ENCODE measurements around the gene EPC2.

EPC2 gene

DNA sequence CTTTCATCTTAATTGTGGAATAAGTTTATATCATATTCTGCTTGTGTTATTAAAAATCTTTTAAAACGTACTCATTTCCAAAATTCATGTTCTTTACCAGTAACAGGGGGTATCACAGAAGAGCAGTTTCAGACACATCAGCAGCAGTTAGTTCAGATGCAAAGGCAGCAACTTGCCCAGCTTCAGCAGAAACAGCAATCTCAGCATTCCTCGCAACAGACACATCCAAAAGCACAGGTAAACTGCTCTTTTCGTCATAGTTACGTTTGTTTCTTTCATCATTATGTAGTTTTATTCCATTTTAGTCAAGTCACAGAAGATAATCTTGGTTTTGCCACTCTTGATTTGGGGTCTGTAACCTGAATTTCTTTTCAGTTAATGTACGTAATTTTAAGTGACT lies 137.0 kb downstream of the EPC2 start:
- no peak for TF ChIP-seq FOXP2 (optimal IDR thresholded peaks at IDR 0.05; ENCODE audit: borderline replicate concordance, extremely low read depth, extremely low read length, insufficient read depth)
- TF ChIP-seq SIN3A (IDR thresholded peaks at IDR 0.05; ENCODE audit: borderline replicate concordance, insufficient read depth, low read length) = no peak
- TF ChIP-seq, protein P1, sequence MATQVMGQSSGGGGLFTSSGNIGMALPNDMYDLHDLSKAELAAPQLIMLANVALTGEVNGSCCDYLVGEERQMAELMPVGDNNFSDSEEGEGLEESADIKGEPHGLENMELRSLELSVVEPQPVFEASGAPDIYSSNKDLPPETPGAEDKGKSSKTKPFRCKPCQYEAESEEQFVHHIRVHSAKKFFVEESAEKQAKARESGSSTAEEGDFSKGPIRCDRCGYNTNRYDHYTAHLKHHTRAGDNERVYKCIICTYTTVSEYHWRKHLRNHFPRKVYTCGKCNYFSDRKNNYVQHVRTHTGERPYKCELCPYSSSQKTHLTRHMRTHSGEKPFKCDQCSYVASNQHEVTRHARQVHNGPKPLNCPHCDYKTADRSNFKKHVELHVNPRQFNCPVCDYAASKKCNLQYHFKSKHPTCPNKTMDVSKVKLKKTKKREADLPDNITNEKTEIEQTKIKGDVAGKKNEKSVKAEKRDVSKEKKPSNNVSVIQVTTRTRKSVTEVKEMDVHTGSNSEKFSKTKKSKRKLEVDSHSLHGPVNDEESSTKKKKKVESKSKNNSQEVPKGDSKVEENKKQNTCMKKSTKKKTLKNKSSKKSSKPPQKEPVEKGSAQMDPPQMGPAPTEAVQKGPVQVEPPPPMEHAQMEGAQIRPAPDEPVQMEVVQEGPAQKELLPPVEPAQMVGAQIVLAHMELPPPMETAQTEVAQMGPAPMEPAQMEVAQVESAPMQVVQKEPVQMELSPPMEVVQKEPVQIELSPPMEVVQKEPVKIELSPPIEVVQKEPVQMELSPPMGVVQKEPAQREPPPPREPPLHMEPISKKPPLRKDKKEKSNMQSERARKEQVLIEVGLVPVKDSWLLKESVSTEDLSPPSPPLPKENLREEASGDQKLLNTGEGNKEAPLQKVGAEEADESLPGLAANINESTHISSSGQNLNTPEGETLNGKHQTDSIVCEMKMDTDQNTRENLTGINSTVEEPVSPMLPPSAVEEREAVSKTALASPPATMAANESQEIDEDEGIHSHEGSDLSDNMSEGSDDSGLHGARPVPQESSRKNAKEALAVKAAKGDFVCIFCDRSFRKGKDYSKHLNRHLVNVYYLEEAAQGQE (IDR thresholded peaks at IDR 0.05; ENCODE audit: insufficient read depth in 1 of 2, low read depth in 2 of 2, low read length in 2 of 2) = no peak

DNA sequence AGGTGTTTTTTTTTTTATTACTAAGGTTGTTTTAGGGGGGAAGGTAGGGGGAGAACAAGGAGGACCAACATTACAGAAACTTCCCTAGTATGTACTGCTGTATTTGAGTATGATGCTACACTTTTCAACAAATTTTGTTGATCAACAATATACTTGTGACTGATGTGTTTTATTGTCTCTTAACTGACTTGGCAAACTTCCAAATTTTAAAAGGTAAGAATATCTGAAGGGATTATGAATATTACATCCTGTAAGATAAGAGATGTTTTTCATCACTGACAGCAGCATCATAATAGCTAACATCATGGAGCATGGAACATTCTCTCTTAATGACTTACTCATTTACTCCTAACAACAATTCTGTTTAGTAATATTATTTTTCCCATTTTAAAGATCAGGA lies 144.5 kb downstream of the EPC2 start:
- TF ChIP-seq POLR2AphosphoS5 (IDR thresholded peaks at IDR 0.05; ENCODE audit: low read depth, low read length) (no peak), SIN3A (IDR thresholded peaks at IDR 0.05; ENCODE audit: borderline replicate concordance, insufficient read depth, low read length) (no peak)
- TF ChIP-seq, protein P1 (IDR thresholded peaks at IDR 0.05; ENCODE audit: insufficient read depth in 1 of 2, low read depth in 2 of 2, low read length in 2 of 2) = no peak

DNA sequence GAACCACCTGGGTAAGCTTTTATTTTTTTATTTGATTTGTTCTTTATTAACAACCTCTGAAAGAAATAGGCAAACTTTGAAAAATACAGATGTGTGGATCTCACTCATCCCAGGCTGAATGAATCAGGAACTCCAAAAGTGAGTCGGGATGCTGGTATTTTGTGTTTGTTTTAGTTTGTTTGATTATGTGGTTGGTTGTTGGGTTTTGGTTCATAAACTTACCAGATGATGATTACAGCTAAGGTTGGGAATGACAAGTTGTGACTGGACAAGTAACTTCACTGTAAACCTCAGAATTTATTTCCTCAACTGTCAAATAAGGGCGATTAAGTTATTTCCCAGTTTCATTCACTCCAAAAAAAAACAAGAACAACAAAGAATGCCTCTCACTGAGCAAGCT lies 150.0 kb downstream of the EPC2 start:
- no peak for TF ChIP-seq TAF1 (IDR thresholded peaks at IDR 0.05; ENCODE audit: borderline replicate concordance, insufficient read depth, low read length)
- TF ChIP-seq POLR2AphosphoS5 (IDR thresholded peaks at IDR 0.05; ENCODE audit: low read depth, low read length) = no peak
- no peak for TF ChIP-seq FOXP2 (optimal IDR thresholded peaks at IDR 0.05; ENCODE audit: borderline replicate concordance, extremely low read depth, extremely low read length, insufficient read depth)
- TF ChIP-seq, protein P1 (IDR thresholded peaks at IDR 0.05; ENCODE audit: insufficient read depth in 1 of 2, low read depth in 2 of 2, low read length in 2 of 2) = no peak
- no peak for TF ChIP-seq SIN3A (IDR thresholded peaks at IDR 0.05; ENCODE audit: borderline replicate concordance, insufficient read depth, low read length)

DNA sequence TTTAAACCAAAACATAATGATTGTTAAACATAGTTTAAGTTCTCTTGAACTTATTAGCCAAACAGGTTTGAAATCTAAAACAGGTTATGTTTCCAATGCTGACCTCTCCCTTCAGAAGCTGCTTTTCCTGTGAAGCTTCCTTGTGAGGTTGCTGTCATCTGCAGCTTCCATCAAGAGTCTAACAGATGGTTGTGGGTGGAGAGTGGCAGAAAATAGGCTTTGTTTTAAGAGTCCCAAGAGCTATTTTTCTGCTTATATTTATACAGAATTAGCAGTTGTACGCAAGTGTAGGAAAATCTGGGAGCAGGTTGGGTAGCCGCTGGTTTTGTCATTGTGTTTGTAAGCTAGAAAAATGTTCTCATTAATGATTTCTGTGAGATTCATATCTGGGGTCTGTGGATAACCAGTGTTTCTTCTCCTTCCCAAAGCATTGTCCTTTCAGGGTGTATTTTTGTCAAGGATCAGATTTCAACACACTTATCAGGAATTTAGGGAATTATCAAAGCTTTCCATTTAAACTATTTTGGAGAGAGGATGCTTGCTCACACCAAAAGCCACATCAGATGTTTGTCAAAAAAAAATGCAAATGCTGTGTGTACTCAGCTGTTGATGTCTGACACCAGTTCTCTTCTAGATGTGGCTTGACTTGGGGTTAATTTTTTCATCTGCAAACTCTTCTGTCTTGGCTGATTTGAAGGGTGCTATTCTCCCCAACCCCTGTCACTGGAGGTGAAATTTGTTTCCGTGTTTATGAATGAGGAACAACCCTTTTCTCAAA lies 152.4 kb downstream of the EPC2 start:
- TF ChIP-seq FOXP2 (optimal IDR thresholded peaks at IDR 0.05; ENCODE audit: borderline replicate concordance, extremely low read depth, extremely low read length, insufficient read depth) (no peak), SIN3A (IDR thresholded peaks at IDR 0.05; ENCODE audit: borderline replicate concordance, insufficient read depth, low read length) (no peak), POLR2AphosphoS5 (IDR thresholded peaks at IDR 0.05; ENCODE audit: low read depth, low read length) (no peak), TAF1 (IDR thresholded peaks at IDR 0.05; ENCODE audit: borderline replicate concordance, insufficient read depth, low read length) (no peak)
- TF ChIP-seq, protein P1 (IDR thresholded peaks at IDR 0.05; ENCODE audit: insufficient read depth in 1 of 2, low read depth in 2 of 2, low read length in 2 of 2) = no peak

All from PFSK-1 (cell line).